GM23338 (cell line): ENCODE results near the gene MOCS2. TPM values are rescaled to one million over a fixed set of nuclear protein-coding genes. Genes with fewer than 3 reads are reported as not detected.

Experiments
- ATAC-seq: fragments of 200-7000 bp; cut with Tn5 transposase; 3 replicates; pipeline ENCODE4 v1.9.1; 2020
- DNase-seq: peaks from one replicate; pipeline ENCODE4 v3.0.0-alpha.2; 2015; ENCODE audit warnings: low spot score
- H2AFZ ChIP-seq: fragments of 200-600 bp; sonication (generic); 2 replicates; pipeline ENCODE4 v1.8.0; 2016; ENCODE audit warnings: antibody characterized with exemption, mild to moderate bottlenecking, moderate library complexity
- H3F3A ChIP-seq: fragments of 200-600 bp; sonication (generic); replicated peaks from 2 replicates; pipeline ENCODE4 v1.8.0; 2017; ENCODE audit warnings: antibody characterized with exemption, mixed run types, low read depth
- H3K27ac ChIP-seq: fragments of 200-600 bp; sonication (generic); 2 replicates; pipeline ENCODE4 v1.6.1; 2016; ENCODE audit warnings: low read depth
- H3K27me3 ChIP-seq: fragments of 200-600 bp; sonication (generic); 2 replicates; pipeline ENCODE4 v1.8.0; 2016; ENCODE audit warnings: mild to moderate bottlenecking, mixed run types, moderate library complexity; ENCODE audit not compliant: insufficient read depth
- H3K36me3 ChIP-seq: fragments of 200-600 bp; sonication (generic); 2 replicates; pipeline ENCODE4 v1.8.0; 2016; ENCODE audit warnings: mild to moderate bottlenecking; ENCODE audit not compliant: insufficient read depth
- H3K4me1 ChIP-seq: fragments of 200-600 bp; sonication (generic); 2 replicates; pipeline ENCODE4 v1.8.0; 2016; ENCODE audit warnings: mild to moderate bottlenecking, moderate library complexity; ENCODE audit not compliant: insufficient read depth
- H3K4me2 ChIP-seq: fragments of 200-600 bp; sonication (generic); 2 replicates; pipeline ENCODE4 v1.7.1; 2017; ENCODE audit warnings: mixed run types
- H3K4me3 ChIP-seq: fragments of 200-600 bp; sonication (generic); 2 replicates; pipeline ENCODE4 v1.6.1; 2016; ENCODE audit warnings: mixed run types
- H3K79me2 ChIP-seq: fragments of 200-600 bp; sonication (generic); replicated peaks from 2 replicates; pipeline ENCODE4 v1.8.0; 2017; ENCODE audit warnings: mild to moderate bottlenecking; ENCODE audit not compliant: insufficient read depth
- H3K9me2 ChIP-seq: fragments of 200-600 bp; sonication (generic); 2 replicates; pipeline ENCODE4 v1.8.0; 2017; ENCODE audit not compliant: insufficient read depth
- H4K20me1 ChIP-seq: fragments of 200-600 bp; sonication (generic); replicated peaks from 2 replicates; pipeline ENCODE4 v1.8.0; 2017; ENCODE audit warnings: mild to moderate bottlenecking; ENCODE audit not compliant: insufficient read depth
- H3K27ac Mint-ChIP-seq: 2 replicates; pipeline ENCODE4 v1.8.0; 2020; ENCODE audit warnings: inconsistent platforms, mild to moderate bottlenecking, moderate library complexity, mixed read lengths
- H3K27me3 Mint-ChIP-seq: 3 replicates; pipeline ENCODE4 v1.8.0; 2022; ENCODE audit warnings: low read depth, mild to moderate bottlenecking, moderate library complexity, mixed read lengths, inconsistent platforms; ENCODE audit not compliant: insufficient read depth, poor library complexity
- H3K36me3 Mint-ChIP-seq: 3 replicates; pipeline ENCODE4 v1.8.0; 2021; ENCODE audit warnings: low read depth, mild to moderate bottlenecking, inconsistent platforms, moderate library complexity, mixed read lengths
- H3K4me1 Mint-ChIP-seq: 3 replicates; pipeline ENCODE4 v1.8.0; 2020; ENCODE audit warnings: mild to moderate bottlenecking, inconsistent platforms, mixed read lengths
- H3K4me3 Mint-ChIP-seq: 3 replicates; pipeline ENCODE4 v1.8.0; 2021; ENCODE audit warnings: moderate library complexity, mild to moderate bottlenecking, inconsistent platforms, mixed read lengths
- H3K9me3 Mint-ChIP-seq: 3 replicates; pipeline ENCODE4 v1.8.0; 2020; ENCODE audit warnings: moderate library complexity, mild to moderate bottlenecking, inconsistent platforms, mixed read lengths
- CREB1 ChIP-seq: fragments of 250-450 bp; sonication (Bioruptor Pico); IDR thresholded peaks from 2 replicates; pipeline ENCODE4 v1.5.0; 2020; ENCODE audit warnings: low read depth, mild to moderate bottlenecking, moderate library complexity
- EZH2 ChIP-seq: fragments of 200-600 bp; sonication (generic); IDR thresholded peaks from one replicate; pipeline ENCODE4 v1.8.0; 2017; ENCODE audit warnings: antibody characterized with exemption, mild to moderate bottlenecking, low read depth; ENCODE audit not compliant: unreplicated experiment
- EZH2phosphoT487 ChIP-seq: fragments of 200-600 bp; sonication (generic); IDR thresholded peaks from one replicate; pipeline ENCODE4 v1.8.1; 2018; ENCODE audit warnings: antibody characterized with exemption; ENCODE audit not compliant: unreplicated experiment
- NANOG ChIP-seq: IDR thresholded peaks from 2 replicates; pipeline ENCODE4 v1.6.1; 2016; ENCODE audit warnings: antibody characterized with exemption, borderline replicate concordance
- POLR2AphosphoS5 ChIP-seq: IDR thresholded peaks from 2 replicates; pipeline ENCODE4 v1.6.1; 2016; ENCODE audit warnings: antibody characterized with exemption, low read depth
- STAT1 ChIP-seq: IDR thresholded peaks from one replicate; pipeline ENCODE4 v1.6.1; 2016; ENCODE audit warnings: antibody characterized with exemption; ENCODE audit not compliant: unreplicated experiment
- ZNF114 ChIP-seq: fragments of 250-450 bp; sonication (Bioruptor Pico); IDR thresholded peaks from 2 replicates; pipeline ENCODE4 v1.5.0; 2020; ENCODE audit warnings: mild to moderate bottlenecking, moderate library complexity
- ZNF331 ChIP-seq: fragments of 250-450 bp; sonication (Bioruptor Pico); IDR thresholded peaks from 2 replicates; pipeline ENCODE4 v1.5.0; 2020; ENCODE audit warnings: low read depth, mild to moderate bottlenecking, moderate library complexity
- polyA plus RNA-seq: library from polyadenylated mRNA; unstranded; fragments of >200 nt; fragmentation: Nextera tagmentation; extraction: Ambion mirVana; gene quantifications from 2 replicates; pipeline ENCODE4 v1.2.1, GENCODE V29; 2016
- total RNA-seq: library from RNA; depleted of rRNA; stranded (reverse); fragments of >200 nt; shearing (Covaris generic); gene quantifications from 2 replicates; pipeline ENCODE4 v1.2.3, GENCODE V29; 2014
- TF ChIP-seq, protein P1 (sequence below): IDR thresholded peaks from one replicate; pipeline ENCODE4 v1.6.1; 2018; ENCODE audit warnings: antibody characterized with exemption; ENCODE audit not compliant: unreplicated experiment
- TF ChIP-seq, protein P2 (sequence below): IDR thresholded peaks from 2 replicates; pipeline ENCODE4 v1.6.1; 2016; ENCODE audit warnings: antibody characterized with exemption
- TF ChIP-seq, protein P3 (sequence below), 2 experiments: fragments of 200-600 bp in 1 of 2; sonication (generic) in 1 of 2; conservative IDR thresholded peaks; 2 replicates each; pipeline versions ENCODE4 v1.5.1 to v1.6.1; 2016 to 2017; ENCODE audit warnings: antibody characterized with exemption in 2 of 2, low read depth in 2 of 2, mild to moderate bottlenecking in 2 of 2, moderate library complexity in 1 of 2

Gene MOCS2
- total and polyA plus RNA-seq, 2 experiments from 2014 or later: 18.3 to 41.8 TPM

DNA sequence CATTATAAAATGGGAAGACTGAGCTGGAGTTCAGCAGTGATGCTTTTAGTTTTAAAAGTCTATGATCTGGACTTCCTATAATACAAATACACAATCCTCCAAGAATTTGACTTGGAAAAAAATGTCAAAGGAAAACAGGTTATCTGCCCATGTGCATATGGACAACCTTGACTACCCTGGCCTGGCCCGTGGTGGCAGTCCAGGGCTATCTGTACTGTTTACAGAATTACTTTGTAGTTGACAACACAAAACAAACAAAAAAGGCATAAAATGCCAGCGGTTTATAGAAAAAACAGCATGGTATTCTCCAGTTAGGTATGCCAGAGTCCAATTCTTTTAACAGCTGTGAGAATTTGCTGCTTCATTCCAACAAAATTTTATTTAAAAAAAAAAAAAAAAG lies 17.3 kb downstream of the MOCS2 start:
- TF ChIP-seq, protein P1, sequence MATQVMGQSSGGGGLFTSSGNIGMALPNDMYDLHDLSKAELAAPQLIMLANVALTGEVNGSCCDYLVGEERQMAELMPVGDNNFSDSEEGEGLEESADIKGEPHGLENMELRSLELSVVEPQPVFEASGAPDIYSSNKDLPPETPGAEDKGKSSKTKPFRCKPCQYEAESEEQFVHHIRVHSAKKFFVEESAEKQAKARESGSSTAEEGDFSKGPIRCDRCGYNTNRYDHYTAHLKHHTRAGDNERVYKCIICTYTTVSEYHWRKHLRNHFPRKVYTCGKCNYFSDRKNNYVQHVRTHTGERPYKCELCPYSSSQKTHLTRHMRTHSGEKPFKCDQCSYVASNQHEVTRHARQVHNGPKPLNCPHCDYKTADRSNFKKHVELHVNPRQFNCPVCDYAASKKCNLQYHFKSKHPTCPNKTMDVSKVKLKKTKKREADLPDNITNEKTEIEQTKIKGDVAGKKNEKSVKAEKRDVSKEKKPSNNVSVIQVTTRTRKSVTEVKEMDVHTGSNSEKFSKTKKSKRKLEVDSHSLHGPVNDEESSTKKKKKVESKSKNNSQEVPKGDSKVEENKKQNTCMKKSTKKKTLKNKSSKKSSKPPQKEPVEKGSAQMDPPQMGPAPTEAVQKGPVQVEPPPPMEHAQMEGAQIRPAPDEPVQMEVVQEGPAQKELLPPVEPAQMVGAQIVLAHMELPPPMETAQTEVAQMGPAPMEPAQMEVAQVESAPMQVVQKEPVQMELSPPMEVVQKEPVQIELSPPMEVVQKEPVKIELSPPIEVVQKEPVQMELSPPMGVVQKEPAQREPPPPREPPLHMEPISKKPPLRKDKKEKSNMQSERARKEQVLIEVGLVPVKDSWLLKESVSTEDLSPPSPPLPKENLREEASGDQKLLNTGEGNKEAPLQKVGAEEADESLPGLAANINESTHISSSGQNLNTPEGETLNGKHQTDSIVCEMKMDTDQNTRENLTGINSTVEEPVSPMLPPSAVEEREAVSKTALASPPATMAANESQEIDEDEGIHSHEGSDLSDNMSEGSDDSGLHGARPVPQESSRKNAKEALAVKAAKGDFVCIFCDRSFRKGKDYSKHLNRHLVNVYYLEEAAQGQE: no peak
- no peak for TF ChIP-seq ZNF114 (CRISPR knock-in tag)
- TF ChIP-seq, protein P2, sequence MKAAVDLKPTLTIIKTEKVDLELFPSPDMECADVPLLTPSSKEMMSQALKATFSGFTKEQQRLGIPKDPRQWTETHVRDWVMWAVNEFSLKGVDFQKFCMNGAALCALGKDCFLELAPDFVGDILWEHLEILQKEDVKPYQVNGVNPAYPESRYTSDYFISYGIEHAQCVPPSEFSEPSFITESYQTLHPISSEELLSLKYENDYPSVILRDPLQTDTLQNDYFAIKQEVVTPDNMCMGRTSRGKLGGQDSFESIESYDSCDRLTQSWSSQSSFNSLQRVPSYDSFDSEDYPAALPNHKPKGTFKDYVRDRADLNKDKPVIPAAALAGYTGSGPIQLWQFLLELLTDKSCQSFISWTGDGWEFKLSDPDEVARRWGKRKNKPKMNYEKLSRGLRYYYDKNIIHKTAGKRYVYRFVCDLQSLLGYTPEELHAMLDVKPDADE: no peak
- TF ChIP-seq, protein P3, sequence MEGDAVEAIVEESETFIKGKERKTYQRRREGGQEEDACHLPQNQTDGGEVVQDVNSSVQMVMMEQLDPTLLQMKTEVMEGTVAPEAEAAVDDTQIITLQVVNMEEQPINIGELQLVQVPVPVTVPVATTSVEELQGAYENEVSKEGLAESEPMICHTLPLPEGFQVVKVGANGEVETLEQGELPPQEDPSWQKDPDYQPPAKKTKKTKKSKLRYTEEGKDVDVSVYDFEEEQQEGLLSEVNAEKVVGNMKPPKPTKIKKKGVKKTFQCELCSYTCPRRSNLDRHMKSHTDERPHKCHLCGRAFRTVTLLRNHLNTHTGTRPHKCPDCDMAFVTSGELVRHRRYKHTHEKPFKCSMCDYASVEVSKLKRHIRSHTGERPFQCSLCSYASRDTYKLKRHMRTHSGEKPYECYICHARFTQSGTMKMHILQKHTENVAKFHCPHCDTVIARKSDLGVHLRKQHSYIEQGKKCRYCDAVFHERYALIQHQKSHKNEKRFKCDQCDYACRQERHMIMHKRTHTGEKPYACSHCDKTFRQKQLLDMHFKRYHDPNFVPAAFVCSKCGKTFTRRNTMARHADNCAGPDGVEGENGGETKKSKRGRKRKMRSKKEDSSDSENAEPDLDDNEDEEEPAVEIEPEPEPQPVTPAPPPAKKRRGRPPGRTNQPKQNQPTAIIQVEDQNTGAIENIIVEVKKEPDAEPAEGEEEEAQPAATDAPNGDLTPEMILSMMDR (conservative IDR thresholded peaks at IDR 0.05; ENCODE audit: low read depth in 2 of 2): no peak
- TF ChIP-seq NANOG: no peak
- no peak for TF ChIP-seq EZH2
- no peak for TF ChIP-seq CREB1 (CRISPR knock-in tag)
- no peak for TF ChIP-seq ZNF331 (CRISPR knock-in tag)
- TF ChIP-seq POLR2AphosphoS5: no peak
- TF ChIP-seq STAT1: no peak
- TF ChIP-seq EZH2phosphoT487: no peak
- Histone ChIP-seq H3K4me2 (no peak overlapping the region), H3K36me3 (no peaks in the 10 kb centered on the region), H3K27ac (no peak overlapping the region), H3K9me2 (no peaks in the 10 kb centered on the region), H3K4me3 (no peak overlapping the region), H3K79me2 (no peaks in the 10 kb centered on the region), H3K27me3 (no peaks in the 10 kb centered on the region), H3K4me1 (no peaks in the 10 kb centered on the region), H4K20me1 (no peaks in the 10 kb centered on the region), H3F3A (no peaks in the 10 kb centered on the region), H2AFZ (no peak overlapping the region)
- Mint-ChIP-seq H3K9me3 (no peaks in the 10 kb centered on the region), H3K4me1 (no peaks in the 10 kb centered on the region), H3K4me3 (no peak overlapping the region), H3K27me3 (peaks cover 4% of the 10 kb centered on the region), H3K36me3 (no peaks in the 10 kb centered on the region), H3K27ac (no peak overlapping the region)
- no peak for DNase-seq
- no peak for ATAC-seq
